ENCODE results near the gene ANKRD12. TPM values are rescaled to one million over a fixed set of nuclear protein-coding genes. Genes with fewer than 3 reads are reported as not detected.

The ANKRD12 gene
- total RNA-seq, 2 experiments from 2014 or later = 65.9 to 66.5 TPM

DNA sequence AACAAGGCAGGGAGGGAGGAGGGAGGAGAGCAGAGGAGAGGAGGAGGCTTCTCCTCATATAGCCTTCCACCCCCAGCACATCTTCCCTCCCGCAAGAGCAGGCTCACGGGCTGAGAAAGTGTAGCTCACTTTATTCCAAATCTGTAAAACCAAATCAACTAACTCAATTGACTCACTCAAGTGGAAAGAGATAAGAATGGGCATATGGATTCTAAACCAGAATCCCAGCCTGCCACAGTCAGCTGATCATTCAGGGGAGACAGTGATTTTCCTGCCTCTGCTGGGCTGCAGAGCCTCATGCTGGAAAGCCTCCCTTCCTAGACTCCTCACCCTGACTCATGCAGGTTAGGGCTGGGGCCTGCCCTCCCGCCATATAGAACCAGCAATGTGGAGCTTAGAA lies 193.8 kb downstream of the ANKRD12 start:
- Histone ChIP-seq H3K9me2 (ENCODE audit: insufficient read depth, low read length) (no peaks in the 10 kb centered on the region), H2AFZ (ENCODE audit: low read length) (no peak overlapping the region), H3K4me3 (ENCODE audit: low read depth, low read length, poor library complexity, severe bottlenecking) (no peak overlapping the region), H3K79me2 (ENCODE audit: insufficient read depth, low read depth, low read length) (peaks cover 1% of the 10 kb centered on the region; the same call in 1 of the 2 replicates), H3K4me2 (ENCODE audit: low read length) (no peak overlapping the region), H3K9me3 (ENCODE audit: low read length) (no peaks in the 10 kb centered on the region), H4K20me1 (ENCODE audit: insufficient read depth, low read length) (no peaks in the 10 kb centered on the region), H3K27ac (ENCODE audit: low read depth, low read length, poor library complexity, severe bottlenecking) (no peak overlapping the region), H3K36me3 (ENCODE audit: insufficient read depth, low read length) (no peaks in the 10 kb centered on the region), H3K4me1 (ENCODE audit: insufficient read depth, low read length, poor library complexity, severe bottlenecking) (peaks cover 1% of the 10 kb centered on the region)
- no TSS peak for BruUV-seq (replicated peaks)
- ChIA-PET CTCF (ENCODE audit: unreplicated experiment) (no interaction called here), POLR2A (no interaction called here)
- intact Hi-C loops (cut with micrococcal nuclease; ENCODE audit: unreplicated experiment) = no loop called here
- no peak for DNase-seq (ENCODE audit: low spot score)
- no peak for TF ChIP-seq EZH2phosphoT487 (IDR thresholded peaks at IDR 0.05; ENCODE audit: borderline replicate concordance, low read depth, low read length)
- TF ChIP-seq, protein P1, sequence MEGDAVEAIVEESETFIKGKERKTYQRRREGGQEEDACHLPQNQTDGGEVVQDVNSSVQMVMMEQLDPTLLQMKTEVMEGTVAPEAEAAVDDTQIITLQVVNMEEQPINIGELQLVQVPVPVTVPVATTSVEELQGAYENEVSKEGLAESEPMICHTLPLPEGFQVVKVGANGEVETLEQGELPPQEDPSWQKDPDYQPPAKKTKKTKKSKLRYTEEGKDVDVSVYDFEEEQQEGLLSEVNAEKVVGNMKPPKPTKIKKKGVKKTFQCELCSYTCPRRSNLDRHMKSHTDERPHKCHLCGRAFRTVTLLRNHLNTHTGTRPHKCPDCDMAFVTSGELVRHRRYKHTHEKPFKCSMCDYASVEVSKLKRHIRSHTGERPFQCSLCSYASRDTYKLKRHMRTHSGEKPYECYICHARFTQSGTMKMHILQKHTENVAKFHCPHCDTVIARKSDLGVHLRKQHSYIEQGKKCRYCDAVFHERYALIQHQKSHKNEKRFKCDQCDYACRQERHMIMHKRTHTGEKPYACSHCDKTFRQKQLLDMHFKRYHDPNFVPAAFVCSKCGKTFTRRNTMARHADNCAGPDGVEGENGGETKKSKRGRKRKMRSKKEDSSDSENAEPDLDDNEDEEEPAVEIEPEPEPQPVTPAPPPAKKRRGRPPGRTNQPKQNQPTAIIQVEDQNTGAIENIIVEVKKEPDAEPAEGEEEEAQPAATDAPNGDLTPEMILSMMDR (conservative IDR thresholded peaks at IDR 0.05; ENCODE audit: low read length) = no peak

DNA sequence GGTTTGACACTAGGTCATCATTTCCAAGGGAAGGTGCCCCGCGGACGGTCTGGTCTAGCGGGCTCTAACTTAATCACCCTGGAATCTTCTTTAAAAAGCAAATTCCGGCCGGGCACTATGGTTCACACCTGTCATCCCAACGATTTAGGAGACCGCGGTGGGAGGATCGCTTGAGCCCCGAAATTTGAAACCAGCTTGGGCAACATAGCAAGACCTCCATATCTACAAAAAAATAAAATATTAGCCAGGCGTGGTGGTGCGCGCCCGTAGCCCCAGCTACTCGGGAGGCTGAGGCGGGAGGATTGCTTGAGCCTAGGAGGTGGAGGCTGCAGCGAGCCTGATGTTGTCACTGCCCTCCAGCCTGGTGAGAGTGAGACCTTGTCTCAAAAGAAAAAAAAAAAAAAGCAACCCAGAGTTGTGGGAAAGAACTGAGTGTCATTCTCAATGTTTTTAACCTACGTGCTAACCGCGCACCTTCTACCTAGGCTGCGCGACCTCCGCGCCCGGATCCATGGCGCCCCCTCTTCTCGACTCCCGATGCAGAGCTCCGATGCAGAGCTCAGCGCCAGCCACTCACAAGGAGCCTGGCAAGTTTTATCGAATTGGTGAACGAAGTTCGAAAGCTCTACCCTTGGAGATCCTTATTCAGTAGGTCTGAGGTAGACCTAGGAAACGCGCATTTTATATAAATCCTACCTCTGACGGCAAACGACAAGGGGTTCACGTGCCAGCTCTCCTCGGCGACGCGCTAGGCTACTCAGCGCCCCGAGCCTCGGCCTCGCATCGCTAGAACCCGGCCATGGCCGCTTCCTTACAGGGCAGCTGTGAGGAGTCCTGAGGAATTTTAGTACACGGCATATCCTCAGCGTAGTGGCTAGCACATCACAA lies 197.1 kb downstream of the ANKRD12 start:
- no peak for DNase-seq (ENCODE audit: low spot score)
- Histone ChIP-seq H2AFZ (ENCODE audit: low read length) (peak overlapping the region; percentile 84; the same call in 1 of the 2 replicates), H3K4me2 (ENCODE audit: low read length) (peak overlapping the region; percentile 95), H3K4me1 (ENCODE audit: insufficient read depth, low read length, poor library complexity, severe bottlenecking) (peaks cover 8% of the 10 kb centered on the region), H3K9me2 (ENCODE audit: insufficient read depth, low read length) (no peaks in the 10 kb centered on the region), H3K79me2 (ENCODE audit: insufficient read depth, low read depth, low read length) (peaks cover 7% of the 10 kb centered on the region; the same call in 1 of the 2 replicates), H4K20me1 (ENCODE audit: insufficient read depth, low read length) (no peaks in the 10 kb centered on the region), H3K36me3 (ENCODE audit: insufficient read depth, low read length) (peaks cover 8% of the 10 kb centered on the region; the same call in 1 of the 2 replicates), H3K9me3 (ENCODE audit: low read length) (no peaks in the 10 kb centered on the region), H3K4me3 (ENCODE audit: low read depth, low read length, poor library complexity, severe bottlenecking) (peak overlapping the region; percentile 69), H3K27ac (ENCODE audit: low read depth, low read length, poor library complexity, severe bottlenecking) (no peak overlapping the region)
- TF ChIP-seq EZH2phosphoT487 (IDR thresholded peaks at IDR 0.05; ENCODE audit: borderline replicate concordance, low read depth, low read length) = no peak
- TF ChIP-seq, protein P1 (conservative IDR thresholded peaks at IDR 0.05; ENCODE audit: low read length) = no peak
- intact Hi-C loops (cut with micrococcal nuclease; ENCODE audit: unreplicated experiment) = loop anchor here (1.0 to 2.0 kb wide), 4 partner anchors 142 to 261 kb away; partner anchors contain the start of genes ANKRD12 and RALBP1
- BruUV-seq (replicated peaks) = no TSS peak
- ChIA-PET CTCF (ENCODE audit: unreplicated experiment) (interaction anchor here (0.6 kb wide), 2 partner anchors 93 to 263 kb away, joined by 5 to 10 read pairs; no protein-coding TSS in a partner anchor), POLR2A (interaction anchor here (0.7 to 0.8 kb wide), 3 partner anchors 8 to 159 kb away, joined by 3 to 4 read pairs (median 3); no protein-coding TSS in a partner anchor)
